IPS-18a (cell line): ENCODE results near the gene PIF1.
A peak's percentile ranks its signal among the peaks of the same experiment; 100 is the strongest.

ENCODE experiments used
- H3K27ac ChIP-seq: one replicate; pipeline ENCODE4 v1.5.1; 2013; ENCODE audit warnings: low read length
- H3K27me3 ChIP-seq: one replicate; pipeline ENCODE4 v1.6.1; 2013; ENCODE audit warnings: mild to moderate bottlenecking, low read length; ENCODE audit not compliant: control insufficient read depth, insufficient read depth
- H3K36me3 ChIP-seq: one replicate; pipeline ENCODE4 v1.6.1; 2013; ENCODE audit warnings: low read depth, low read length; ENCODE audit not compliant: control insufficient read depth
- H3K4me1 ChIP-seq: one replicate; pipeline ENCODE4 v1.6.1; 2013; ENCODE audit warnings: low read depth, low read length; ENCODE audit not compliant: control insufficient read depth
- H3K4me3 ChIP-seq: one replicate; pipeline ENCODE4 v1.5.1; 2013; ENCODE audit warnings: low read length
- H3K9ac ChIP-seq: one replicate; pipeline ENCODE4 v1.6.1; 2013; ENCODE audit warnings: mild to moderate bottlenecking, low read length, moderate library complexity
- H3K9me3 ChIP-seq: one replicate; pipeline ENCODE4 v1.6.1; 2013; ENCODE audit warnings: low read depth, low read length; ENCODE audit not compliant: control insufficient read depth

The PIF1 gene

GRCh38 chr15:64781299-64781698, 44.1 kb downstream of the PIF1 start:
- Histone ChIP-seq H3K4me1 (peaks cover 17% of the 10 kb centered on the region), H3K4me3 (no peak overlapping the region), H3K36me3 (no peaks in the 10 kb centered on the region), H3K9ac (no peak overlapping the region), H3K9me3 (no peaks in the 10 kb centered on the region), H3K27me3 (peaks cover 10% of the 10 kb centered on the region), H3K27ac (no peak overlapping the region)

GRCh38 chr15:64780600-64781156, 44.8 kb downstream of the PIF1 start:
- Histone ChIP-seq H3K27ac (no peak overlapping the region), H3K9me3 (no peaks in the 10 kb centered on the region), H3K27me3 (peaks cover 10% of the 10 kb centered on the region), H3K4me1 (peaks cover 17% of the 10 kb centered on the region), H3K4me3 (no peak overlapping the region), H3K9ac (no peak overlapping the region), H3K36me3 (no peaks in the 10 kb centered on the region)

- Histone ChIP-seq H3K27ac (no peak overlapping the region), H3K36me3 (no peaks in the 10 kb centered on the region), H3K4me1 (peaks cover 17% of the 10 kb centered on the region), H3K4me3 (no peak overlapping the region), H3K27me3 (peaks cover 10% of the 10 kb centered on the region), H3K9me3 (no peaks in the 10 kb centered on the region), H3K9ac (no peak overlapping the region)
Observed at GRCh38 chr15:64779630-64780029, 45.8 kb downstream of the PIF1 start.

GRCh38 chr15:64779024-64779423, 46.4 kb downstream of the PIF1 start:
- H3K27me3 ChIP-seq, result peaks cover 10% of the 10 kb centered on the region
- H3K4me1 ChIP-seq, result peaks cover 17% of the 10 kb centered on the region
- H3K36me3 ChIP-seq, result no peaks in the 10 kb centered on the region
- H3K9me3 ChIP-seq, result no peaks in the 10 kb centered on the region
- no peak overlapping the region for H3K4me3 ChIP-seq
- H3K9ac ChIP-seq, result no peak overlapping the region
- H3K27ac ChIP-seq, result no peak overlapping the region

GRCh38 chr15:64776402-64776786, 49.1 kb downstream of the PIF1 start:
- Histone ChIP-seq H3K27me3 (peaks cover 10% of the 10 kb centered on the region), H3K4me3 (peak overlapping the region; percentile 71), H3K4me1 (peaks cover 31% of the 10 kb centered on the region), H3K9ac (peak overlapping the region; percentile 71), H3K9me3 (no peaks in the 10 kb centered on the region), H3K27ac (no peak overlapping the region), H3K36me3 (no peaks in the 10 kb centered on the region)

GRCh38 chr15:64775551-64776401, 49.7 kb downstream of the PIF1 start, which contains the start of gene RBPMS2:
Gene RBPMS2, minus strand, starts transcription at chr15:64775589. Its CDS starts 270 bp downstream, at chr15:64775319.
- Histone ChIP-seq H3K9me3 (no peaks in the 10 kb centered on the region), H3K36me3 (no peaks in the 10 kb centered on the region), H3K27ac (peak within 1 kb of the TSS; percentile 52), H3K4me3 (peak within 1 kb of the TSS; percentile 82), H3K9ac (peak within 1 kb of the TSS; percentile 71), H3K4me1 (peaks cover 32% of the 10 kb centered on the region), H3K27me3 (peaks cover 10% of the 10 kb centered on the region)

- Histone ChIP-seq H3K36me3 (no peaks in the 10 kb centered on the region), H3K27me3 (peaks cover 10% of the 10 kb centered on the region), H3K4me1 (peaks cover 40% of the 10 kb centered on the region), H3K4me3 (peak overlapping the region; percentile 82), H3K27ac (no peak overlapping the region), H3K9ac (peak overlapping the region; percentile 71), H3K9me3 (no peaks in the 10 kb centered on the region)
Observed at GRCh38 chr15:64774629-64775493, 50.6 kb downstream of the PIF1 start.

- peak overlapping the region; percentile 71 for H3K9ac ChIP-seq
- H3K27me3 ChIP-seq, result peaks cover 10% of the 10 kb centered on the region
- H3K4me3 ChIP-seq, result peak overlapping the region; percentile 82
- H3K36me3 ChIP-seq, result no peaks in the 10 kb centered on the region
- H3K27ac ChIP-seq, result peak overlapping the region; percentile 38
- H3K4me1 ChIP-seq, result peaks cover 39% of the 10 kb centered on the region
- no peaks in the 10 kb centered on the region for H3K9me3 ChIP-seq
Observed at GRCh38 chr15:64774037-64774628, 51.3 kb downstream of the PIF1 start.

- peak overlapping the region; percentile 71 for H3K9ac ChIP-seq
- H3K27me3 ChIP-seq, result peaks cover 10% of the 10 kb centered on the region
- H3K9me3 ChIP-seq, result no peaks in the 10 kb centered on the region
- peak overlapping the region; percentile 82 for H3K4me3 ChIP-seq
- H3K36me3 ChIP-seq, result no peaks in the 10 kb centered on the region
- peak overlapping the region; percentile 30 for H3K27ac ChIP-seq
- H3K4me1 ChIP-seq, result peaks cover 35% of the 10 kb centered on the region
Observed at GRCh38 chr15:64773606-64774005, 51.8 kb downstream of the PIF1 start.

- Histone ChIP-seq H3K9ac (no peak overlapping the region), H3K36me3 (no peaks in the 10 kb centered on the region), H3K4me1 (peaks cover 35% of the 10 kb centered on the region), H3K27me3 (peaks cover 10% of the 10 kb centered on the region), H3K9me3 (no peaks in the 10 kb centered on the region), H3K27ac (no peak overlapping the region), H3K4me3 (peak overlapping the region; percentile 82)
Observed at GRCh38 chr15:64772964-64773363, 52.5 kb downstream of the PIF1 start.

GRCh38 chr15:64772488-64772887, 53.0 kb downstream of the PIF1 start:
- Histone ChIP-seq H3K27me3 (peaks cover 9% of the 10 kb centered on the region), H3K27ac (no peak overlapping the region), H3K9ac (no peak overlapping the region)

More at GRCh38 chr15:64772488-64772887, 53.0 kb downstream of the PIF1 start:
- Histone ChIP-seq H3K36me3 (no peaks in the 10 kb centered on the region), H3K4me1 (peaks cover 35% of the 10 kb centered on the region), H3K4me3 (peak overlapping the region; percentile 82), H3K9me3 (no peaks in the 10 kb centered on the region)
